HepG2 (cell line): Measurements from ENCODE around the gene SP5. TPM values are rescaled to one million over a fixed set of nuclear protein-coding genes. Genes with fewer than 3 reads are reported as not detected.
A peak's percentile ranks its signal among the peaks of the same experiment; 100 is the strongest.

Experiments used
- CREM ChIP-seq, 2 experiments: sonication (generic) in 1 of 2; formaldehyde crosslinking in 1 of 2; IDR thresholded peaks; 2 replicates each; pipeline versions ENCODE4 v1.4.0 to v1.6.1; 2016 to 2020; ENCODE audit warnings: antibody characterized with exemption in 1 of 2, mild to moderate bottlenecking in 1 of 2, missing genetic modification reagents in 1 of 2
- KDM5B ChIP-seq: sonication (generic); formaldehyde crosslinking; IDR thresholded peaks from 2 replicates; pipeline ENCODE4 v1.4.0; 2020; ENCODE audit warnings: missing genetic modification reagents, mild to moderate bottlenecking, borderline replicate concordance
- MXD4 ChIP-seq: IDR thresholded peaks from 2 replicates; pipeline ENCODE4 v1.6.1; 2016; ENCODE audit warnings: mild to moderate bottlenecking, missing biosample characterization, missing genetic modification reagents
- MZF1 ChIP-seq: sonication (generic); formaldehyde crosslinking; IDR thresholded peaks from 2 replicates; pipeline ENCODE4 v1.8.1; 2023; ENCODE audit warnings: mild to moderate bottlenecking, missing genetic modification reagents, borderline replicate concordance
- SMC3 ChIP-seq: IDR thresholded peaks from 2 replicates; pipeline ENCODE4 v1.6.1; 2011; ENCODE audit warnings: low read length, improper control_type of control experiment
- SNAPC2 ChIP-seq: sonication (generic); formaldehyde crosslinking; IDR thresholded peaks from 2 replicates; pipeline ENCODE4 v1.8.1; 2022; ENCODE audit warnings: mild to moderate bottlenecking, missing genetic modification reagents
- SYNCRIP ChIP-seq: fragments of 200-400 bp; formaldehyde crosslinking; IDR thresholded peaks from 2 replicates; pipeline ENCODE4 v1.6.1; 2018; ENCODE audit warnings: mild to moderate bottlenecking, low read depth, low read length; ENCODE audit not compliant: insufficient read depth
- YEATS2 ChIP-seq: sonication (generic); formaldehyde crosslinking; IDR thresholded peaks from 2 replicates; pipeline ENCODE4 v1.4.0; 2020; ENCODE audit warnings: missing genetic modification reagents, borderline replicate concordance
- ZFX ChIP-seq: sonication (generic); formaldehyde crosslinking; IDR thresholded peaks from 2 replicates; pipeline ENCODE4 v1.4.0; 2020; ENCODE audit warnings: mild to moderate bottlenecking, low read depth, missing genetic modification reagents, moderate library complexity
- ZNF557 ChIP-seq: sonication (generic); formaldehyde crosslinking; IDR thresholded peaks from 2 replicates; pipeline ENCODE4 v1.4.0; 2020; ENCODE audit warnings: missing genetic modification reagents
- ZNF563 ChIP-seq: sonication (generic); formaldehyde crosslinking; IDR thresholded peaks from 2 replicates; pipeline ENCODE4 v1.8.0; 2022; ENCODE audit warnings: mild to moderate bottlenecking, moderate library complexity, missing genetic modification reagents
- ZNF660 ChIP-seq: sonication (generic); formaldehyde crosslinking; IDR thresholded peaks from 2 replicates; pipeline ENCODE4 v1.5.1; 2020; ENCODE audit warnings: mild to moderate bottlenecking, low read depth, missing genetic modification reagents, borderline replicate concordance
- ZNF672 ChIP-seq: sonication (generic); formaldehyde crosslinking; IDR thresholded peaks from 2 replicates; pipeline ENCODE4 v1.8.1; 2022; ENCODE audit warnings: missing genetic modification reagents
- ZNF792 ChIP-seq: IDR thresholded peaks from 2 replicates; pipeline ENCODE4 v1.6.1; 2016
- ZSCAN20 ChIP-seq: sonication (generic); formaldehyde crosslinking; IDR thresholded peaks from 2 replicates; pipeline ENCODE4 v1.4.0; 2020; ENCODE audit warnings: missing genetic modification reagents, mild to moderate bottlenecking, borderline replicate concordance
- ZZZ3 ChIP-seq: sonication (generic); formaldehyde crosslinking; IDR thresholded peaks from 2 replicates; pipeline ENCODE4 v1.4.0; 2020; ENCODE audit warnings: missing genetic modification reagents, mild to moderate bottlenecking, borderline replicate concordance
- polyA plus RNA-seq, 8 experiments: library from polyadenylated mRNA; depleted of rRNA in 3 of 8; stranded (reverse) in 7 of 8; unstranded in 1 of 8; fragments of >200 nt; fragmentation: Illumina TruSeq in 4 of 8; extraction: Trizol in 4 of 8; gene quantifications; 2 replicates each; pipeline versions ENCODE4 v1.2.1 to v1.2.3, GENCODE V29; 2011 to 2016; ENCODE audit warnings: low read depth in 4 of 8, missing spikeins in 1 of 8, mixed read lengths in 1 of 8; ENCODE audit not compliant: insufficient read depth in 1 of 8
- total RNA-seq, 5 experiments: library from RNA; depleted of rRNA; stranded (reverse); fragments of >200 nt; fragmentation: Illumina TruSeq; extraction: Trizol; gene quantifications; 2 replicates each; pipeline ENCODE4 v1.2.3, GENCODE V29; 2016; ENCODE audit warnings: low read depth in 1 of 5
- TF ChIP-seq, protein P1 (sequence below): sonication (generic); formaldehyde crosslinking; IDR thresholded peaks from 2 replicates; pipeline ENCODE4 v1.8.1; 2022; ENCODE audit warnings: low read depth, mild to moderate bottlenecking, missing genetic modification reagents
- TF ChIP-seq, protein P2 (sequence below): sonication (generic); formaldehyde crosslinking; IDR thresholded peaks from 2 replicates; pipeline ENCODE4 v1.5.0; 2020; ENCODE audit warnings: mild to moderate bottlenecking, missing genetic modification reagents
- TF ChIP-seq, protein P3 (sequence below): sonication (generic); formaldehyde crosslinking; IDR thresholded peaks from 2 replicates; pipeline ENCODE4 v1.4.0; 2020; ENCODE audit warnings: mild to moderate bottlenecking, missing genetic modification reagents
- TF ChIP-seq, protein P4 (sequence below): sonication (generic); formaldehyde crosslinking; IDR thresholded peaks from 2 replicates; pipeline ENCODE4 v1.5.1; 2020; ENCODE audit warnings: mild to moderate bottlenecking, missing genetic modification reagents, moderate library complexity

Gene SP5
- total and polyA plus RNA-seq, 2 of the 13 experiments (the other 11 are each of a cell fraction or from before 2014, with no cell fraction given): 50.8 to 119 TPM

DNA sequence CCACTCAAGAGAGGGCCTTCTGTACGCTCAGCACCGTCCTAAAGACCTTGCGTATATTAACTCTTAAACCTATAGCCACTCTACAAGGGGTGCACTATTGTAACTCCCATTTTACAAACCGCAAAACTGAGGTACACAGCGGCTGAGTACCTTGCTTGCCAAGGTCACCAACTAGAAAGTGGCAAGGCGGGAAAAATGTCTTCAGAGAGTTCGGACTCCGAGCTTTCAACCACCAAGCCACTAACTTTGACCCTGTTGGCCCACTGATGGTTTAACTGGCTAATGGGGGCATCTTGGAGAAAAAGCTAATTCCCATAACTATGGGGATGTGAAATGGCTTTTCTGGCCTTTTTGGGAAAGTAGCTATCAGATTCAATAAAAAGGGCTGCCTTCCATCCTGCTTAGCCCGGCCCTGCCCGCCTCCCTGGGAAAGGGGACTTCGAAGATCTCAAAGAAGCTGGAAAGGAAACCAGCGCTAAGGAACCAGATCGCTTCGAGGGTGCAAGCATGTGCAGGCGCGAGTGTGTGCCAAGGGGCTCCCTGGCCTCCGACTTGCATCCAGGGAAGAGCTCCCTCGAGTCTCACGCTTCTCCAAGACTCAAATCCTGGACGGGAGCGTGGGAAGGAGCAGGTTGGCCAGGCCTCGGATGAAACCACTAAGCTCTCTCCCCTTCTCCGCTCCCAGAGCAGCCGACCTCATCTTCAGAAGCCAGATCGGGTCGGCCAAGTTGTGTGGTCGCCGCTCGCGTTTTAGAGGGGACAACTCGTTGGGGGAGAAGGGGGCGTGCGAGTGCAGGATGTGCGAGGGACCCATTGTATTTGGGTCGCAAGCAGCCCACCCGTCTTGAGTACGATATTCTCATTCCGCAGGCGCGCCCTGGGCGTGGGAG, 2.2 kb upstream of the SP5 start (continued):
- TF ChIP-seq MXD4 (no peak; the same call in 1 of the 2 replicates), ZNF563 (CRISPR knock-in tag) (no peak), ZFX (no peak), YEATS2 (CRISPR knock-in tag) (no peak), ZNF792 (CRISPR knock-in tag) (no peak), ZNF557 (CRISPR knock-in tag) (0 out of 2 replicates have a peak, but pooled peaks have one; percentile 53), KDM5B (CRISPR knock-in tag) (0 out of 2 replicates have a peak, but pooled peaks have one; percentile 61), ZNF660 (no peak), CREM (IDR thresholded peaks at IDR 0.05) (no peak), CREM (CRISPR knock-in tag; IDR thresholded peaks at IDR 0.05) (no peak), ZSCAN20 (CRISPR knock-in tag) (no peak), SNAPC2 (CRISPR knock-in tag) (no peak), ZNF672 (no peak), SMC3 (no peak), MZF1 (0 out of 2 replicates have a peak, but pooled peaks have one; percentile 65), ZZZ3 (CRISPR knock-in tag) (no peak), SYNCRIP (no peak)
- TF ChIP-seq, protein P1, sequence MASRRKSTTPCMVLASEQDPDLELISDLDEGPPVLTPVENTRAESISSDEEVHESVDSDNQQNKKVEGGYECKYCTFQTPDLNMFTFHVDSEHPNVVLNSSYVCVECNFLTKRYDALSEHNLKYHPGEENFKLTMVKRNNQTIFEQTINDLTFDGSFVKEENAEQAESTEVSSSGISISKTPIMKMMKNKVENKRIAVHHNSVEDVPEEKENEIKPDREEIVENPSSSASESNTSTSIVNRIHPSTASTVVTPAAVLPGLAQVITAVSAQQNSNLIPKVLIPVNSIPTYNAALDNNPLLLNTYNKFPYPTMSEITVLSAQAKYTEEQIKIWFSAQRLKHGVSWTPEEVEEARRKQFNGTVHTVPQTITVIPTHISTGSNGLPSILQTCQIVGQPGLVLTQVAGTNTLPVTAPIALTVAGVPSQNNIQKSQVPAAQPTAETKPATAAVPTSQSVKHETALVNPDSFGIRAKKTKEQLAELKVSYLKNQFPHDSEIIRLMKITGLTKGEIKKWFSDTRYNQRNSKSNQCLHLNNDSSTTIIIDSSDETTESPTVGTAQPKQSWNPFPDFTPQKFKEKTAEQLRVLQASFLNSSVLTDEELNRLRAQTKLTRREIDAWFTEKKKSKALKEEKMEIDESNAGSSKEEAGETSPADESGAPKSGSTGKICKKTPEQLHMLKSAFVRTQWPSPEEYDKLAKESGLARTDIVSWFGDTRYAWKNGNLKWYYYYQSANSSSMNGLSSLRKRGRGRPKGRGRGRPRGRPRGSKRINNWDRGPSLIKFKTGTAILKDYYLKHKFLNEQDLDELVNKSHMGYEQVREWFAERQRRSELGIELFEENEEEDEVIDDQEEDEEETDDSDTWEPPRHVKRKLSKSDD: no peak
- TF ChIP-seq, protein P2, sequence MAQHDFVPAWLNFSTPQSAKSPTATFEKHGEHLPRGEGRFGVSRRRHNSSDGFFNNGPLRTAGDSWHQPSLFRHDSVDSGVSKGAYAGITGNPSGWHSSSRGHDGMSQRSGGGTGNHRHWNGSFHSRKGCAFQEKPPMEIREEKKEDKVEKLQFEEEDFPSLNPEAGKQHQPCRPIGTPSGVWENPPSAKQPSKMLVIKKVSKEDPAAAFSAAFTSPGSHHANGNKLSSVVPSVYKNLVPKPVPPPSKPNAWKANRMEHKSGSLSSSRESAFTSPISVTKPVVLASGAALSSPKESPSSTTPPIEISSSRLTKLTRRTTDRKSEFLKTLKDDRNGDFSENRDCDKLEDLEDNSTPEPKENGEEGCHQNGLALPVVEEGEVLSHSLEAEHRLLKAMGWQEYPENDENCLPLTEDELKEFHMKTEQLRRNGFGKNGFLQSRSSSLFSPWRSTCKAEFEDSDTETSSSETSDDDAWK: no peak
- TF ChIP-seq, protein P3, sequence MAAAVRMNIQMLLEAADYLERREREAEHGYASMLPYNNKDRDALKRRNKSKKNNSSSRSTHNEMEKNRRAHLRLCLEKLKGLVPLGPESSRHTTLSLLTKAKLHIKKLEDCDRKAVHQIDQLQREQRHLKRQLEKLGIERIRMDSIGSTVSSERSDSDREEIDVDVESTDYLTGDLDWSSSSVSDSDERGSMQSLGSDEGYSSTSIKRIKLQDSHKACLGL (CRISPR knock-in tag): no peak
- TF ChIP-seq, protein P4, sequence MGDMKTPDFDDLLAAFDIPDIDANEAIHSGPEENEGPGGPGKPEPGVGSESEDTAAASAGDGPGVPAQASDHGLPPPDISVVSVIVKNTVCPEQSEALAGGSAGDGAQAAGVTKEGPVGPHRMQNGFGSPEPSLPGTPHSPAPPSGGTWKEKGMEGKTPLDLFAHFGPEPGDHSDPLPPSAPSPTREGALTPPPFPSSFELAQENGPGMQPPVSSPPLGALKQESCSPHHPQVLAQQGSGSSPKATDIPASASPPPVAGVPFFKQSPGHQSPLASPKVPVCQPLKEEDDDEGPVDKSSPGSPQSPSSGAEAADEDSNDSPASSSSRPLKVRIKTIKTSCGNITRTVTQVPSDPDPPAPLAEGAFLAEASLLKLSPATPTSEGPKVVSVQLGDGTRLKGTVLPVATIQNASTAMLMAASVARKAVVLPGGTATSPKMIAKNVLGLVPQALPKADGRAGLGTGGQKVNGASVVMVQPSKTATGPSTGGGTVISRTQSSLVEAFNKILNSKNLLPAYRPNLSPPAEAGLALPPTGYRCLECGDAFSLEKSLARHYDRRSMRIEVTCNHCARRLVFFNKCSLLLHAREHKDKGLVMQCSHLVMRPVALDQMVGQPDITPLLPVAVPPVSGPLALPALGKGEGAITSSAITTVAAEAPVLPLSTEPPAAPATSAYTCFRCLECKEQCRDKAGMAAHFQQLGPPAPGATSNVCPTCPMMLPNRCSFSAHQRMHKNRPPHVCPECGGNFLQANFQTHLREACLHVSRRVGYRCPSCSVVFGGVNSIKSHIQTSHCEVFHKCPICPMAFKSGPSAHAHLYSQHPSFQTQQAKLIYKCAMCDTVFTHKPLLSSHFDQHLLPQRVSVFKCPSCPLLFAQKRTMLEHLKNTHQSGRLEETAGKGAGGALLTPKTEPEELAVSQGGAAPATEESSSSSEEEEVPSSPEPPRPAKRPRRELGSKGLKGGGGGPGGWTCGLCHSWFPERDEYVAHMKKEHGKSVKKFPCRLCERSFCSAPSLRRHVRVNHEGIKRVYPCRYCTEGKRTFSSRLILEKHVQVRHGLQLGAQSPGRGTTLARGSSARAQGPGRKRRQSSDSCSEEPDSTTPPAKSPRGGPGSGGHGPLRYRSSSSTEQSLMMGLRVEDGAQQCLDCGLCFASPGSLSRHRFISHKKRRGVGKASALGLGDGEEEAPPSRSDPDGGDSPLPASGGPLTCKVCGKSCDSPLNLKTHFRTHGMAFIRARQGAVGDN (CRISPR knock-in tag): peak; percentile 85
